ENCODE results near the gene SNRK.

The SNRK gene

GRCh38 chr3:43286115-43286840, at the start of gene SNRK:
Gene SNRK, plus strand, starts transcription at chr3:43286540. Its CDS starts 16,664 bp downstream, at chr3:43303204.
- peaks cover 37 to 50% of the 10 kb centered on the region in 2 experiments for H3K4me1 ChIP-seq (ENCODE audit: control insufficient read depth in 1 of 2, insufficient read depth in 1 of 2, low read depth in 1 of 2, low read length in 1 of 2)
- peak; percentile 63 for TF ChIP-seq CTCF (IDR thresholded peaks at IDR 0.05)
- no peaks in the 10 kb centered on the region for H3K27me3 ChIP-seq
- H3K4me3 ChIP-seq (ENCODE audit: low read depth in 1 of 2, low read length in 1 of 2), result peak within 1 kb of the TSS; percentile 79 to 85
- no peaks in the 10 kb centered on the region for H3K9me3 ChIP-seq
- peaks cover 17% of the 10 kb centered on the region for H3K36me3 ChIP-seq
- peak within 1 kb of the TSS; percentile 98 for H3K27ac ChIP-seq

GRCh38 chr3:43238801-43239200, 47.5 kb upstream of the SNRK start:
- Histone ChIP-seq H3K4me1 (ENCODE audit: control insufficient read depth in 1 of 2, insufficient read depth in 1 of 2, low read depth in 1 of 2, low read length in 1 of 2) (no peaks in the 10 kb centered on the region), H3K27me3 (no peaks in the 10 kb centered on the region), H3K36me3 (no peaks in the 10 kb centered on the region), H3K4me3 (ENCODE audit: low read depth in 1 of 2, low read length in 1 of 2) (no peak overlapping the region), H3K27ac (no peak overlapping the region), H3K9me3 (no peaks in the 10 kb centered on the region)
- no peak for TF ChIP-seq CTCF (IDR thresholded peaks at IDR 0.05)

GRCh38 chr3:43239755-43240154, 46.6 kb upstream of the SNRK start:
- H3K27ac ChIP-seq, result no peak overlapping the region
- H3K9me3 ChIP-seq, result no peaks in the 10 kb centered on the region
- TF ChIP-seq CTCF (IDR thresholded peaks at IDR 0.05), result no peak
- no peak overlapping the region for H3K4me3 ChIP-seq (ENCODE audit: low read depth in 1 of 2, low read length in 1 of 2)
- no peaks in the 10 kb centered on the region for H3K36me3 ChIP-seq
- no peaks in the 10 kb centered on the region for H3K27me3 ChIP-seq
- peaks cover 0 to 4% of the 10 kb centered on the region in 2 experiments for H3K4me1 ChIP-seq (ENCODE audit: control insufficient read depth in 1 of 2, insufficient read depth in 1 of 2, low read depth in 1 of 2, low read length in 1 of 2)

GRCh38 chr3:43243590-43244587, 42.5 kb upstream of the SNRK start:
- Histone ChIP-seq H3K27me3 (no peaks in the 10 kb centered on the region), H3K27ac (peak overlapping the region; percentile 29), H3K9me3 (no peaks in the 10 kb centered on the region), H3K36me3 (no peaks in the 10 kb centered on the region), H3K4me3 (ENCODE audit: low read depth in 1 of 2, low read length in 1 of 2) (no peak overlapping the region), H3K4me1 (ENCODE audit: control insufficient read depth in 1 of 2, insufficient read depth in 1 of 2, low read depth in 1 of 2, low read length in 1 of 2) (peaks cover 0 to 9% of the 10 kb centered on the region in 2 experiments)
- no peak for TF ChIP-seq CTCF (IDR thresholded peaks at IDR 0.05)

- no peak for TF ChIP-seq CTCF (IDR thresholded peaks at IDR 0.05)
- H3K4me1 ChIP-seq (ENCODE audit: control insufficient read depth in 1 of 2, insufficient read depth in 1 of 2, low read depth in 1 of 2, low read length in 1 of 2), result peaks cover 0 to 9% of the 10 kb centered on the region in 2 experiments
- no peak overlapping the region for H3K4me3 ChIP-seq (ENCODE audit: low read depth in 1 of 2, low read length in 1 of 2)
- no peak overlapping the region for H3K27ac ChIP-seq
- H3K9me3 ChIP-seq, result no peaks in the 10 kb centered on the region
- no peaks in the 10 kb centered on the region for H3K27me3 ChIP-seq
- no peaks in the 10 kb centered on the region for H3K36me3 ChIP-seq
Measured at GRCh38 chr3:43244694-43245093, 41.6 kb upstream of the SNRK start.

Data from neutrophil (primary cell).